Stimulated activated CD8-positive, alpha-beta memory T cell treated with anti-CD3 and anti-CD28 coated beads, Interleukin-7, amount 100 ng/mL, for 24 hours (primary cell): ENCODE measurements around the gene STAC3.

ENCODE experiments used
- DNase-seq: peaks from one replicate; pipeline ENCODE4 v3.0.0-alpha.2; 2020; ENCODE audit warnings: low read depth

Gene STAC3

DNA sequence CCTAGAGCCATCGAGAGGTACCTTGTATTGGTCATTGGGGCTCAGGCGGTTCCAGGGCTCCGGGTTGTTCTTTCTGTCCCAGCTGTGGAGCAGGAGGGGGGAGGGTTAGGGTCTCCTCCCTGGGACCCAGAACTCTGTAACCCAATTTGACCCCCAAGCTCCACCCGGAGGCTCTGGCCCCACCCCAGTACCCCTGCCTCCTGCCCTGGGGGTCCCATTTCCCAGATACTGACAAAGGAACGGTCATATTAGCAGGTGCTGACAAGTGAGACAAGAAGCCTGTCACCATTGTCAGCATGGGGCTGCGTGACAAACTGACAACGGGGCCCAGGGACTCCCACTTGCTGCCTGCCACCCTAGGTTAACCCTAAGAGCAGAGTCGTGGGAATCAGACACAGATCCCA, 15.3 kb downstream of the STAC3 start:
- DNase-seq: no peak

DNA sequence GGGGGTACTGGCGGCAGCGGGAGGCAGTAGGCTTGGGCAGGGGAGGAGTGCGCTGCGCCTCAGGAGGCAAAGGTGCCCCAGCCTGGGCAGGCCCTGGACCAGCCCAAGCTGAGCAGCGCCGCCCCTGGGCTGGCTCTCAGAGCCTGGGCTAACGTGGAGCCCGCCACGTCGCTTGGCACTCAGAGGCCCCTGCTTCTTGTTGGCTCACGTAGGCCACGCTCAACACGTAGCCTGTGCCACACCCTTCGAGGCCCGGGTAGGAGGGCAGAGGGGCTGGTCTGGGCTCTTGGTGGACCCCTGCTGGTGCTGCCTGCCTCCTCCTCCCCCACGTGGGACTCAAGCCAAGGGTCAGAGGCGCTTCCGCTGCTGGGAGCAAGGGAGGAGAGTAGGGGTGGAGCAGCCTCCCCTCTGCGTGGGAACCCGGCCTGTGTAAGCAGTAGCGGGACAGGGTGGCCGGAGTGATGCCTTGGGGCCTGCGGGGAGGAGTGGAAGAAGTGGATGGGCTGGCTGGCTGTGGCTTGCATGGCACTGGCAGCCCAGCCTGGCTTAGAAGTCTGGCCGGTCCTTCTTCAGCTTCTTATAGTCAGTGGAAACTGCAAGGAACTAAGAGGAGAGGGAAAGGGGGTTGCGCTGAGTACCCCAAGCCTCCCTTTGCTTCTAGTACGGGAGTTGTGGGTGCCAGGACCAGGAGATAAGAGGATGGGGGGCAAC, 15.8 kb downstream of the STAC3 start:
- no peak for DNase-seq

DNA sequence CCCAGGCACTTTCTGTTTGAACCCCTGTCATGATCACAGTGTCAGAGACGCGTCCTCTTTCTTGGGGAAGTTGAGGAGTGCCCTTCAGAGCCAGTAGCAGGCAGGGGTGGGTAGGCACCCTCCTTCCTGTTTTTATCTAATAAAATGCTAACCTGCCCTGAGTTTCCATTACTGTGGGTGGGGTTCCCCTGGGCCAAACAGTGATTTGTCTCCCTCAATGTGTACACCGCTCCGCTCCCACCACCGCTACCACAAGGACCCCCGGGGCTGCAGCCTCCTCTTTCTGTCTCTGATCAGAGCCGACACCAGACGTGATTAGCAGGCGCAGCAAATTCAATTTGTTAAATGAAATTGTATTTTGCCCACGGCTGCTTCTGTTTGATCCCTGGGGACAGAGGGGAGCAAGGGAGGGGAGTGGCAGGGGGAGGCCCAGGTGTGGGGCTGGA, 16.4 kb downstream of the STAC3 start:
- DNase-seq: no peak

DNA sequence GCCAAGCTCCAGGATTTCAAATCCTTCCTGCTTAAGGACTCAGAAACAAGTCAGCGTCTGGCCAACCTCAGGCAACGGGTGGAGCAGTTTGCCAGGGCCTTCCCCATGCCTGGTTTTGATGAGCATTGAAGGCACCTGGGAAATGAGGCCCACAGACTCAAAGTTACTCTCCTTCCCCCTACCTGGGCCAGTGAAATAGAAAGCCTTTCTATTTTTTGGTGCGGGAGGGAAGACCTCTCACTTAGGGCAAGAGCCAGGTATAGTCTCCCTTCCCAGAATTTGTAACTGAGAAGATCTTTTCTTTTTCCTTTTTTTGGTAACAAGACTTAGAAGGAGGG, 16.8 kb downstream of the STAC3 start:
- DNase-seq: no peak

DNA sequence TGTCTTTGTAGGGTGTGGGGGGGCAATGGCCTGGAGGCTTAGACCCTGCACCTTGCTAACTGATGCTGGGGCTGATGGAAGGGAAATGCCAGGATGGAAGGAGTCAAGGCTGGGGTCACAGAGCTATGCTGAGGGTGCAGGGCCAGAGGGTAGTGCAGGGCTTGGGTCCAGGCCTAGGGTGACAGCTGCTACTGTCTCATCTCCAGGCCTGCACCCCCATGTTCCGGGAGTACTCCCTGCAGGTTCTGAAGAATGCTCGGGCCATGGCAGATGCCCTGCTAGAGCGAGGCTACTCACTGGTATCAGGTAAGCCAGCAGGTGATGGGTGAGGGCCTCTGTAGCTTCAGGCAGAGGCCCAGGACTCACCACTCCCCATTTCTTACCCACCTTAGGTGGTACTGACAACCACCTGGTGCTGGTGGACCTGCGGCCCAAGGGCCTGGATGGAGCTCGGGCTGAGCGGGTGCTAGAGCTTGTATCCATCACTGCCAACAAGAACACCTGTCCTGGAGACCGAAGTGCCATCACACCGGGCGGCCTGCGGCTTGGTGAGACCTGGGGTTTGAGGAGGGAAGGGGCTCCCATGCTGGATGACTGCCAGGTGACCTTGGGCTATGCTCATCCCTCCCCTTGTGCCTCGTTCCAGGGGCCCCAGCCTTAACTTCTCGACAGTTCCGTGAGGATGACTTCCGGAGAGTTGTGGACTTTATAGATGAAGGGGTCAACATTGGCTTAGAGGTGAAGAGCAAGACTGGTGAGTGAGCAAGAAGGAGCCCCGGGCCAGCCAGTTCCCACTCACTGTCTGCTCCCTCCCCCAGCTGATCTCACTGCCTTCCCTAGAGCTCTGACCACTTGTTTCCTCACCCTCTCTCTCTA, 17.4 kb downstream of the STAC3 start:
- DNase-seq: no peak

DNA sequence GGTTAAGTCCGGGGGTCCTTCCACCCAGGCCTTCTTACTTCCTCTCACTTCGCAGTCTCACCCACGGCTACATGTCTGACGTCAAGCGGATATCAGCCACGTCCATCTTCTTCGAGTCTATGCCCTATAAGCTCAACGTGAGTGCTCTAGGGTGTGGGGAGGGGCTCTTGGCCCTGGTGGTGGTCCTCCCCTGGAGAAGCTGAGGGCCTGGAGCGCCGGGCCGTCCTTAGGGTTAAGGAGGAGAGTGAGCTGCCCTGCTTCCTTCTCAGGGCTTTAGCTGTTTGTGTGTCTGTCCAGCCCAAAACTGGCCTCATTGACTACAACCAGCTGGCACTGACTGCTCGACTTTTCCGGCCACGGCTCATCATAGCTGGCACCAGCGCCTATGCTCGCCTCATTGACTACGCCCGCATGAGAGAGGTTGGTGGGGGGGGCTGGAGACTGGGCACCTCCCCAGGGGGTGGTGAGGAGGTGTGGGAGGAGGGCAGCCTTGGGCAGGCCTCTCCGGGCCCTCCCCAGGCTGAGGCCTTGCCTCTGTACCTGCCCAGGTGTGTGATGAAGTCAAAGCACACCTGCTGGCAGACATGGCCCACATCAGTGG, 18.7 kb downstream of the STAC3 start:
- DNase-seq: no peak

DNA sequence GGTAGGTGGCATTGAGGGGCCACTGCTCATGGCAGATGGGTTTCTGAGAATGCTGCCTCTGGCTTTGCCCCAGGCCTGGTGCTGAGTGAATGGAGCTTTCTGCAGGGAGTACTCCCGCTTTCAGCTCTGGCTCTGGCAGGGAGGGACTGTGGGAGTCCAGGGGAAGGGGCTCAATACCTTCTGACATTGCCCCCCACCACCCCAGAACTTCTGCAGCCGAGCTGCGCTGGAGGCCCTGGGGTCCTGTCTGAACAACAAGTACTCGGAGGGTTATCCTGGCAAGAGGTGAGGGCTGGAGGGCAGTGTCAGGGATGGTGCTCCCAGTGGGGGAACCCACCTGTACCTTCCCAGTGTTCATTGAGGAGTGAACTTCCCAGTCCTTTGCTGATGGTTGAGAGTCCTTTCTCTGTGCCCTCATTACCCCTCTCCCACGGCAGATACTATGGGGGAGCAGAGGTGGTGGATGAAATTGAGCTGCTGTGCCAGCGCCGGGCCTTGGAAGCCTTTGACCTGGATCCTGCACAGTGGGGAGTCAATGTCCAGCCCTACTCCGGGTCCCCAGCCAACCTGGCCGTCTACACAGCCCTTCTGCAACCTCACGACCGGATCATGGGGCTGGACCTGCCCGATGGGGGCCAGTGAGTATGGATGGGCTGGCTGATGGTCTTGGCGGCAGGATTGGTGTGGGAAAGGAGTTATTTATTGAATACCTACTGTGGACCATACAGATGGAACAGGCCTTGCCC, 19.5 kb downstream of the STAC3 start:
- DNase-seq: no peak

DNA sequence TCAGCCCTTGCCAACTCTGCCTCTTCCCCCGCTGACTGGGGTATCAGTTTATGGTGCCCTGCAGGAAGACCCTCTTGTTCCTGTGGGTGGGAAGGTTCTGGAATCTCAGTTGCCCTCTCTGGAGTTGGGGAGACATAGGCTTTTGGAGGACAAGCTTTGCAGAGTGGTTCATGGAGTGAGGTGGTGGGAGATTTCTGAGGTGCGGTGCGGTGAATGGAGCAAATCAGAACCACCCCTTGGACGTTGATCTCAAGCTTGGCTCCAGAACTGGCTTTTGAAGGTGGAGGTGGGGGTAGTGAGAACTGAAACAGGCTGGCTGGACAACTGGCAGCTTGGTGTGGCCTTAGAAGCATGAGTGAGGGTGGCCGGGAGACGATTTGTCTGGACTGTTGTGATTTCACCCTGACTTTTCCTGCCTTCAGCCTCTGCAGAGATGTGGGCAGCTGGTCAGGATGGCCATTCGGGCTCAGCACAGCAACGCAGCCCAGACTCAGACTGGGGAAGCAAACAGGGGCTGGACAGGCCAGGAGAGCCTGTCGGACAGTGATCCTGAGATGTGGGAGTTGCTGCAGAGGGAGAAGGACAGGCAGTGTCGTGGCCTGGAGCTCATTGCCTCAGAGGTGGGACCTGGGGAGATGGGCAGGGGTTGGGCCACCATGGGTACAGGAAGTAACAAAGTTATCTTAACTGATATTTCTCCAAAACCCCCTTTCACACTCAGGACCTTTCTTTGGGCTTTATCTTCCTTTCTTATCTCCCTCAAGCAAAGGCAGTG, 20.4 kb downstream of the STAC3 start:
- no peak for DNase-seq

DNA sequence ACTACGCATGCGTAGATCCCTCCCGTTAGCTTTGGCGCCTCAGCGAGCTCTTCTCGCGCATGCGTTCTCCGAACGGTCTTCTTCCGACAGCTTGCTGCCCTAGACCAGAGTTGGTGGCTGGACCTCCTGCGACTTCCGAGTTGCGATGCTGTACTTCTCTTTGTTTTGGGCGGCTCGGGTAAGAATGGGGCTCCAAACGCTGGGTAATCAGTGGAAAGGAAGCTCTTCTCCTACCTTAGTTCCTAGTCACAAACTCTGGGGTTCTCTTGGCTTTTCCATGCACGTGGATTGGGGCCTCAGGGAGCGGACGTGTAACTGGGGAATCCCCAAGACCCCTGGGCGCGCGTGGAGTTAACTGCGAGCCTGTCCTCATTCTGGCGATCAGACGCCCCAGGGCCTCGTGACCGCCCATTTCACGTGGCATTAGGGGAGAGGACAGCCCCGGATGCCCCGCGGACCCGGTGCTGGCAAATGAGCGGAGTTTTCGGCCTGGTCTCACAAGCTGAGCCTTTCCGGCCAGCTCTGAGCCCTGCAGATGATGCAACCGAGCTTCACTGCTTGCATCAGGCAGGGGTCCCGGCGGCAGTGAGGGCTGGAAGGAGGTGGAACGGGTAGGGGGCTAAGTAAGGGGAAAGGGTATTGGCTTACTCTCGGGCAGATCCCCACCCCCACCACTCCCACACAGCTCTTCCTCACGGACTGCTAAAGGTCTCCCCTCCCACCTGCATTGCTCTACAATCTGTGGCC, 21.2 kb downstream of the STAC3 start, which contains the start of gene SHMT2:
Gene SHMT2, plus strand, starts transcription at position 78 of the 747 bp plus-strand sequence. Its CDS starts 68 bp downstream, at position 146.
- DNase-seq: peak; percentile 82

DNA sequence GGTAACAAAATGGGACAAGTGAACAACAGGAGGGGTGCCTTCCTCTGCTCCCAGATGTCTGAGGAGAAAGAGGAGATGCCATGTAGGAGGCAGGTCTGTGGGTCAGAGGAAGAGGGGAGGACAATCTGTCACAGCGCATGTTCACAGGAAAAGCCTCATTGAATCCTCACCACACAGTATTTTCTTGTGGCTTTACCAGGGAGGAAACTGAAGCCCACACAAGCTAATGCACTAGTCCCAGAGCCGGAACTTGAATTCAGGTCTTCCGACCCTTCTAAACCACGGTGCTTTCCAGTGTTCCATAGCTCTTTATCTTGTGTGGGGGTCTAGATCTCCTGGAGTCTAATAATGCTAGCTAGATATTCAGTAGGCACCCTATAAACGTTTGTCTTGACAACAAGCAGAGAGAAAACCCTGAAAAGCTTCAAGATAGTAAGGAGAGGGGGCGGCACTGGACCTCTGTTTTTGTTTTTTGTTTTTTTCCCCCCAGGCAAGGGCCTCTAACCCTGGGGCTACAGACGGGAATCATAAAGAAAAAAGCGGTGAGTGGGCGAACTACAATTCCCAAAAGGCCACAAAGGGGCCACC, 21.8 kb downstream of the STAC3 start:
- DNase-seq: no peak

DNA sequence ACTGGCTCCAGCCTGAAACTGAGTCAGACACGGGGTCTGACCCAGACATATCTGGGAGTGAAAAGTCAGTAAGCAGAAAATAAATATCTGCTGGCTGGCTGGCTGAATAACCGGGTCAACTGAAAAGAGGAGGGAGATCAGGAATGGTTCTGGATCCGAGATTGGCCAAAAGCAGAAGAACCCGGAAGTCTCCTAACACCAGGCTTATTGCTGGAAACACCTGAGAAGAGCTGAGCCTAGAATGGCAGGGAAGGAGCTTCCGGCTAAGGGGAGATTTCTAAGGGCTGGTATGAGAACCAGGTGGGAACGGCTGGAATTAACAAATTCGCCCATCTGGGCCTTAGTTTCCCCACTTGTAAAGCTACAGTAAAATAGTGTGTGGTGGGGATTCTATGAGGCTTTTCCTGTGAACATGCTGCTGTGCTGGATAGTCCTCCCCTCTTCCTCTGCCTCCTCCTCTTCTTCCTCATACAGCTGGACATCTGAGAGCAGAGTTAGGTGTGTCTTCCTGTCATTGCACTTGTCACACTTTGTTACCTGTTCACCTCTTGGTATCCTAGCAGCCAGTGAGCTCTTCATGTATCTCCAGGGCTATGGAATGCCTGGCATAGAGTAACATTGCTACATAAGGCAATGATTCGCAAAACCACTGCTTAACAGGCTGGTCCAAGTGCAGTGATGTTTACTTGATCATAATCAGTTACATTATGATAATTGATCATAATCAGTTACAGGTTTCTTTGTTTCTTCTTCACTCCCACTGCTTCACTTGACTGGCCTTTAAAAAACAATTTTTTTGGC, 23.5 kb downstream of the STAC3 start:
- DNase-seq: no peak

DNA sequence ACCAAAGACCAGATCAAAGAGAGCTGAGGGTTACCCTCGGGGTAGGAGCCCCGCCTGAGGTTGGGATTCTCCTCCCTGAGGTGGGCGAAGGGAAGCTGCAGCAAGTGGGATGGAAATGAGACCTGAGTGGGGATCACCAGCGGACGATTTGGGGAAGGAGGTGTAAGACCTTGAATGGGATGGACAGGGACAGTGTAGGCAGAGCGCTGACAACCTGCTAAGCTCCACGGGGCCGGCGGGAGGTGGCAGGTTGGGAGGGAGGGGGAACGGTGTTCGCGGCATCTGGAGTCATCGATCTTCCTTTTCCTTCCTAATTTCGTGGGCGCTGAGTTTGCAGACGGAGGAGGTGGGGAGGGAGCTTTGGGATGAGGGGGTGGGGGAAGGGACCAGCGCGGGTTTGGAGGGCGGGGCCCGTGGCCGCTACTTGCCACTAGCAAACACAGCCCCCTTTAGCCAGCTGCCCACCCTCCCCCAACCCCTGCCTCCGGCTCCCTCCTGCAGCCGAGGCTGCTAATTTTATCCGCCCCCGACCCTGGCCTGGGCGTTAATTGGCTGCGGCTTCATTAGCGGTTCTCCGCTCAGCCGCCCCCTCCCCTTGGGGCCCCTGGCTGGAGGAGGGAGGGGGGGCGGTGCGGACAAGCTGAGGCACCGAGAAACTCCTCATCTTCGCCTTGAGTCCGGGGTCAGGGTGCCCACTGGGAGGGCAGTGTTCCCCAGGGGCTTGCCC, 24.2 kb downstream of the STAC3 start:
- DNase-seq: no peak

DNA sequence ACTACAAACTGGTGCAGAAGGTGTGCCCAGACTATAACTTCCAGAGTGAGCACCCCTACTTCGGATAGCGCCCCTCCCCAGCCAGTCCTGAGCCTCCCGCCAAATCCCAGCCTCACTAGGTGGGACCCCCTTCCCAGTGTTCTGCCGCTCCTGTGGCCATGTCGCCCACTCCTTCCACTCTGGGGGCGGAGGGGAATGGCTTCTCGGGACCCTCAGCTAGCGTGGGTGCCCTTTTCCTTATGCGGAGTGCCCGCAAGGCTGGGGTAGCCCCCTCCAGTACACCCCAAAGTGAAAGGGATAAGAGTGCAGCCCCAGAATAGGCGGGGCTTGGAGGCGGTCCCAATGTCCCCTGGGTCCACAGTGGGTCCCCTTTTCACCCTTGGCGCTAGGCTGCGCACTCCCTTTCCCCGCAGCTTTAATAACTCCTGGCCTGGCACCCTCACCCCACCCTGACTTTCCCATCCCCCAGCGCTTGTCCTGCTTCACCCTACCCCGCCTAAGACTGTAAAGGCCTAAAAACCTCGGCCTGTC, 25.2 kb downstream of the STAC3 start:
- no peak for DNase-seq

DNA sequence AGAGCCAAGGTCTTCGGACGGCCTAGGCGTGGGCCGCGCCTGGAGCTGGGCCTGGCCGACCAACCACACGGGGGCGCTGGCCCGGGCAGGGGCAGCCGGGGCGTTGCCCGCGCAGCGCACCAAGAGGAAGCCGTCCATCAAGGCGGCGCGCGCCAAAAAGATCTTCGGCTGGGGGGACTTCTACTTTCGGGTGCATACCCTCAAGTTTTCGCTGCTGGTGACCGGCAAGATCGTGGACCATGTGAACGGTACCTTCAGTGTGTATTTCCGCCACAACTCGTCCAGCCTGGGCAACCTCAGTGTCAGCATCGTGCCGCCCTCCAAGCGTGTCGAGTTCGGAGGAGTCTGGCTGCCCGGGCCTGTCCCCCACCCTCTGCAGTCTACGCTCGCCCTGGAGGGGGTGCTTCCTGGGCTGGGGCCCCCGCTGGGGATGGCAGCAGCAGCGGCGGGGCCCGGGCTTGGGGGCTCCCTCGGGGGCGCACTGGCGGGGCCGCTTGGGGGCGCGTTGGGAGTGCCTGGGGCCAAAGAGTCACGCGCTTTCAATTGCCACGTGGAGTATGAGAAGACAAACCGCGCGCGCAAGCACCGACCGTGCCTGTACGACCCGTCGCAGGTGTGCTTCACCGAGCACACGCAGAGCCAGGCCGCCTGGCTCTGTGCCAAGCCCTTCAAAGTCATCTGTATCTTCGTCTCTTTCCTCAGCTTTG, 25.9 kb downstream of the STAC3 start:
- DNase-seq: no peak

DNA sequence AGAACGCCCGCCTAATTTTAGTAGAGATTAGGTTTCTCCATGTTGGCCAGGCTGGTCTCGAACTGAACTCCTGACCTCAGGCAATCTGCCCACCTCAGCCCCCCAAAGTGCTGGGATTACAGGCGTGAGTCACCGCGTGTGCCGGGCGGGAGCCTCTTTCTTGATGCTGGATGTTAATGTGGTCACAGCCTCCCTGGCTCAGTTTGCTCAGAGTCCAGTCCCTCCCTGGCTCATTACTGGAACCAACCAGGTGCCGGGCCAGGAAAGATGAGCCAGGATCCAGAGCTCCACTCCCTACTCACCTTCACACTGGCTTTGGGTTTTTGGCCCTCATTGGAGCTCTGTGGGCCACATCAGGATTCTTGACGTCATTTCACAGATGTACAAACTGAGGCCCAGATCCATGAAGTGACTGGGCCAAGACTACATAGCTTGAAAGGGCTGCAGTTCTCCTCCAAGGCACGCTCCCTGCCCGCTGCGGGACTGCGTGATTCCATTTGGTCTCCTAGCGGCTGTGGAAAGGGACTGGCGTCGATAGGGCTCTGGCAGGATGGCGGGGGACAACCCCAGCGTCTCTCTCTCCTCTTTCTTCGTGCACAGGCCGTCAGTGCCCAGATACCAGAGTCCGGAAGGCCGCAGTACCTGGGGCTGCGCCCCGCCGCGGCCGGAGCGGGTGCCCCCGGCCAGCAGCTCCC, 26.6 kb downstream of the STAC3 start:
- DNase-seq: no peak

DNA sequence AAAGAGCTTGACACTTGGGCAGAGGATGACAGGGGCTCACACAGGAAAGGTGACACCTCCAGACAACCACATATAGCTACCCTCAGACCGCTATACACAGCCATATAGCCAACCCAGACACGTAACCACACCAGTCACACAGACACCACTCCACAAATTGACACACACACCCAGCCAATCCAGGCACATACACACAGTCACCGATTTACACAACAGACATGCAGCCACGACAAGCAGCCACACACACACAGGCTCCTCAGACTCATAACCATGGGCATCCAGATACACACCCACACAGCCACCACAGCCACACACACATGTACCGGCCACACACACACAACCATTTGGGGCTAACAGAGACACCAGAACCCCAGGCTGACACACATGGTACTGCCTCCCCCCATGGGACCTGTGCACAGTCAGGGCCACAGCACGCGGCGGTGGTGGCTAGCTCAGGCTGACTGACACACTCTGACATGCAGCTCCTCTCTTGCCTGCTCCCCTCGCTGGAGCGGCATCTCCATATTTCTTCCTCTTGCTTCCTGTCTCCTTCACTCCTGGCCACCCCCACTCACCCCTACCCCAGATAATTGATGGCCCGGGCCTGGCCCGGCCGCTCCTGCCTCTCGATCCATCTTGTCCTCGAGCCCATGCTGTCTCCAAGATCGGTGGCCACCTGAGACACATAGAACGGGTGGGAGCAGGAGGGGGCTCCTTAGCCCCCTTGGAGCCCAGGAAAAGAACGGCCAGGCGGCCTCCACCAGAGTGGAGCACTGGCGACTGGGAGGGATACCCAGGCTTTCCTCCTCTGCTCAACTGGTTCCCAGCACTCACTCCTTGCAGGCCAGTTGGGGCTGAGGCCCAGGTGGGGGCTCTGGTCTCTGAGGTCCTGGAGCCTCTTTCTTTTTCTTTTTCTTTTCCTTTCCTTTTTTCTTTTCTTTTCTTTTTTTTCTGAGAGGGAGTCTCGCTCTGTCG, 27.5 kb downstream of the STAC3 start:
- no peak for DNase-seq
